Activated CD4-positive, alpha-beta T cell treated with anti-CD3 and anti-CD28 coated beads, Interleukin-2, amount 10 ng/mL, durations not matched to agents 24 days and 14 days (primary cell): Measurements from ENCODE around the gene ZFHX3. TPM values are rescaled to one million over a fixed set of nuclear protein-coding genes. Genes with fewer than 3 reads are reported as not detected.

ENCODE experiments used
- DNase-seq: peaks from one replicate; pipeline ENCODE4 v3.0.0; 2022
- H3K27ac Mint-ChIP-seq: one replicate; pipeline ENCODE4 v1.8.0; 2022; ENCODE audit warnings: mild to moderate bottlenecking, mixed read lengths
- H3K27me3 Mint-ChIP-seq: one replicate; pipeline ENCODE4 v1.8.0; 2022; ENCODE audit warnings: mixed read lengths
- H3K36me3 Mint-ChIP-seq: one replicate; pipeline ENCODE4 v1.8.0; 2022; ENCODE audit warnings: low read depth, mild to moderate bottlenecking, mixed read lengths
- H3K4me1 Mint-ChIP-seq: one replicate; pipeline ENCODE4 v1.8.0; 2021; ENCODE audit warnings: mixed read lengths
- H3K4me3 Mint-ChIP-seq: one replicate; pipeline ENCODE4 v1.8.0; 2022; ENCODE audit warnings: mild to moderate bottlenecking, moderate library complexity, mixed read lengths
- H3K9me3 Mint-ChIP-seq: one replicate; pipeline ENCODE4 v1.8.0; 2021; ENCODE audit warnings: mixed read lengths
- intact Hi-C: fragments of 100-400 bp; cut with micrococcal nuclease; formaldehyde crosslinking; loops from one replicate; pipeline ENCODE4 v1.15.1; 2023
- total RNA-seq: library from RNA; stranded (reverse); gene quantifications from 2 replicates; pipeline ENCODE4 v1.2.3, GENCODE V29; 2022

The ZFHX3 gene
- total RNA-seq, 1 donor from 2014 or later, result 0.49 TPM

GRCh38 chr16:72840631-72841381, 207.1 kb downstream of the ZFHX3 start:
- no peak for DNase-seq
- Mint-ChIP-seq H3K27me3 (peaks cover 12% of the 10 kb centered on the region), H3K4me3 (no peak overlapping the region), H3K36me3 (no peaks in the 10 kb centered on the region), H3K9me3 (no peaks in the 10 kb centered on the region), H3K4me1 (peaks cover 20% of the 10 kb centered on the region), H3K27ac (no peak overlapping the region)
- intact Hi-C loops, result no loop called here

DNA sequence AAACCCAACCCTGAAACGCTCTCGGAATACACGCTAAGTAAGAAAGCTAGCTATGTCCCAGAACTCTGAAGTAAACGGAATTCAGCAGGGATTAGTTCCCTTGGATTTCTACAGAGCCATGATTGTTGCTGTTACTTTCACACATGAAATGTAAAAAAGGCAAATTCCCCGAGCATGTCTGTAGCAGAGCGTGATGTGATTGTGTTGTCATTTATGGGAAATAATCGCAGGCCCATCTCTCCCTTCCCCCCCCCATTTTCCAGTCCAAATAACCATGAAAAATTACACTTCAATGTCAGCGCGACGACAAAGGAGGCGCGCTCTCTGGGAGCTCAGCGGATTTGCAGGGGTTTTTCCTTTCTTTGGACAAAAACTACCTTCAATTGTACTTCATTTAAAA, 209.0 kb downstream of the ZFHX3 start:
- peaks cover 10% of the 10 kb centered on the region for H3K4me1 Mint-ChIP-seq
- H3K9me3 Mint-ChIP-seq, result no peaks in the 10 kb centered on the region
- H3K4me3 Mint-ChIP-seq, result no peak overlapping the region
- no peaks in the 10 kb centered on the region for H3K36me3 Mint-ChIP-seq
- intact Hi-C loops, result no loop called here
- H3K27me3 Mint-ChIP-seq, result peaks cover 14% of the 10 kb centered on the region
- H3K27ac Mint-ChIP-seq, result no peak overlapping the region
- DNase-seq, result no peak

- no peaks in the 10 kb centered on the region for H3K36me3 Mint-ChIP-seq
- peaks cover 14% of the 10 kb centered on the region for H3K27me3 Mint-ChIP-seq
- H3K9me3 Mint-ChIP-seq, result no peaks in the 10 kb centered on the region
- no peak for DNase-seq
- intact Hi-C loops, result no loop called here
- peaks cover 6% of the 10 kb centered on the region for H3K4me1 Mint-ChIP-seq
- H3K4me3 Mint-ChIP-seq, result no peak overlapping the region
- no peak overlapping the region for H3K27ac Mint-ChIP-seq
These were observed 209.4 kb downstream of the ZFHX3 start for GRCh38 chr16:72838586-72838910.

- H3K27ac Mint-ChIP-seq, result no peak overlapping the region
- no peaks in the 10 kb centered on the region for H3K36me3 Mint-ChIP-seq
- no peak for DNase-seq
- H3K4me3 Mint-ChIP-seq, result no peak overlapping the region
- H3K9me3 Mint-ChIP-seq, result no peaks in the 10 kb centered on the region
- intact Hi-C loops, result no loop called here
- peaks cover 5% of the 10 kb centered on the region for H3K4me1 Mint-ChIP-seq
- peaks cover 13% of the 10 kb centered on the region for H3K27me3 Mint-ChIP-seq
These were observed 209.9 kb downstream of the ZFHX3 start for GRCh38 chr16:72837846-72838585.

- Mint-ChIP-seq H3K27me3 (peaks cover 9% of the 10 kb centered on the region), H3K36me3 (no peaks in the 10 kb centered on the region), H3K4me3 (no peak overlapping the region), H3K27ac (no peak overlapping the region), H3K4me1 (peaks cover 5% of the 10 kb centered on the region), H3K9me3 (no peaks in the 10 kb centered on the region)
- intact Hi-C loops, result no loop called here
- no peak for DNase-seq
These were observed 210.9 kb downstream of the ZFHX3 start for GRCh38 chr16:72836985-72837384.

GRCh38 chr16:72836181-72836580, 211.7 kb downstream of the ZFHX3 start:
- no peaks in the 10 kb centered on the region for H3K36me3 Mint-ChIP-seq
- no peak overlapping the region for H3K27ac Mint-ChIP-seq
- no peak for DNase-seq
- H3K27me3 Mint-ChIP-seq, result peaks cover 7% of the 10 kb centered on the region
- intact Hi-C loops, result no loop called here
- no peaks in the 10 kb centered on the region for H3K9me3 Mint-ChIP-seq
- H3K4me3 Mint-ChIP-seq, result no peak overlapping the region
- H3K4me1 Mint-ChIP-seq, result peaks cover 5% of the 10 kb centered on the region

DNA sequence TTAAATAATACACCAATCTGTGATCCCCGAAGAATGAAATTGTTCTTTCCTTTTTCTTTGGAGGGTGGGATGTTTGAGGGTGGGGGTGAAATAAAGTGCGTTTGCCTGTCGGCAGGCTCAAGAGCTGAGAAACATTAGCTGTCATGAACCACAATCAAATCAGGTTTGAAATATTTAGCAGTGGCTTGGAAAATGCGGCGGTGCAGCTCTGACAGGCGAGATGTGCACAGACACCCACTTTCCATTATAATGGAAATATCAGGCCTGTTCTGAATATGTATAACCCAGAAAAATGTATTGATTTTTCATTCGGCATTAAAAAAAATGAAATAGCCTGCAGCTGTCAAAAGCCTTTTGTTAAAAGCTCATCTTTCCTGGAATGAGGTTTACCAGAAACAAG, 212.8 kb downstream of the ZFHX3 start:
- Mint-ChIP-seq H3K36me3 (no peaks in the 10 kb centered on the region), H3K27me3 (peaks cover 7% of the 10 kb centered on the region), H3K4me1 (peaks cover 5% of the 10 kb centered on the region), H3K27ac (no peak overlapping the region), H3K4me3 (no peak overlapping the region), H3K9me3 (no peaks in the 10 kb centered on the region)
- intact Hi-C loops, result no loop called here
- DNase-seq, result no peak

GRCh38 chr16:72834499-72834898, 213.4 kb downstream of the ZFHX3 start:
- H3K9me3 Mint-ChIP-seq, result no peaks in the 10 kb centered on the region
- no peaks in the 10 kb centered on the region for H3K36me3 Mint-ChIP-seq
- intact Hi-C loops, result loop anchor here (5.0 kb wide), 2 partner anchors 223 to 363 kb away; no protein-coding TSS in a partner anchor
- H3K4me1 Mint-ChIP-seq, result peaks cover 5% of the 10 kb centered on the region
- H3K27ac Mint-ChIP-seq, result no peak overlapping the region
- DNase-seq, result no peak
- peaks cover 7% of the 10 kb centered on the region for H3K27me3 Mint-ChIP-seq
- no peak overlapping the region for H3K4me3 Mint-ChIP-seq

- intact Hi-C loops, result loop anchor here (5.0 kb wide), 2 partner anchors 223 to 363 kb away; no protein-coding TSS in a partner anchor
- H3K36me3 Mint-ChIP-seq, result no peaks in the 10 kb centered on the region
These were observed 214.0 kb downstream of the ZFHX3 start for GRCh38 chr16:72833969-72834368.

GRCh38 chr16:72833482-72833881, 214.4 kb downstream of the ZFHX3 start:
- intact Hi-C loops, result loop anchor here (5.0 kb wide), 2 partner anchors 224 to 364 kb away; no protein-coding TSS in a partner anchor
- DNase-seq, result no peak
- no peaks in the 10 kb centered on the region for H3K9me3 Mint-ChIP-seq
- H3K4me3 Mint-ChIP-seq, result no peak overlapping the region
- no peaks in the 10 kb centered on the region for H3K36me3 Mint-ChIP-seq
- peaks cover 3% of the 10 kb centered on the region for H3K27me3 Mint-ChIP-seq
- H3K4me1 Mint-ChIP-seq, result peaks cover 5% of the 10 kb centered on the region
- no peak overlapping the region for H3K27ac Mint-ChIP-seq

More at GRCh38 chr16:72833969-72834368, 214.0 kb downstream of the ZFHX3 start:
- H3K27ac Mint-ChIP-seq, result no peak overlapping the region
- peaks cover 3% of the 10 kb centered on the region for H3K27me3 Mint-ChIP-seq
- no peak overlapping the region for H3K4me3 Mint-ChIP-seq
- DNase-seq, result no peak
- H3K9me3 Mint-ChIP-seq, result no peaks in the 10 kb centered on the region
- peaks cover 5% of the 10 kb centered on the region for H3K4me1 Mint-ChIP-seq

- Mint-ChIP-seq H3K4me3 (no peak overlapping the region), H3K36me3 (no peaks in the 10 kb centered on the region), H3K27ac (no peak overlapping the region), H3K27me3 (peaks cover 3% of the 10 kb centered on the region), H3K9me3 (no peaks in the 10 kb centered on the region), H3K4me1 (peaks cover 5% of the 10 kb centered on the region)
- peak; percentile 93 for DNase-seq
- intact Hi-C loops, result loop anchor here (5.0 kb wide), 2 partner anchors 225 to 365 kb away; no protein-coding TSS in a partner anchor
These were observed 215.2 kb downstream of the ZFHX3 start for GRCh38 chr16:72832621-72833248.

GRCh38 chr16:72829846-72830775, 217.8 kb downstream of the ZFHX3 start:
- intact Hi-C loops, result loop anchor here (5.0 kb wide), 2 partner anchors 227 to 367 kb away; no protein-coding TSS in a partner anchor
- Mint-ChIP-seq H3K27me3 (peaks cover 1% of the 10 kb centered on the region), H3K27ac (no peak overlapping the region), H3K9me3 (no peaks in the 10 kb centered on the region), H3K36me3 (no peaks in the 10 kb centered on the region), H3K4me3 (no peak overlapping the region), H3K4me1 (no peaks in the 10 kb centered on the region)
- no peak for DNase-seq

GRCh38 chr16:72827866-72828265, 220.1 kb downstream of the ZFHX3 start:
- no peaks in the 10 kb centered on the region for H3K36me3 Mint-ChIP-seq
- no peak overlapping the region for H3K4me3 Mint-ChIP-seq
- H3K27me3 Mint-ChIP-seq, result no peaks in the 10 kb centered on the region
- H3K27ac Mint-ChIP-seq, result no peak overlapping the region
- no peak for DNase-seq
- intact Hi-C loops, result no loop called here
- H3K4me1 Mint-ChIP-seq, result no peaks in the 10 kb centered on the region
- H3K9me3 Mint-ChIP-seq, result no peaks in the 10 kb centered on the region
